Ovary (tissue), 3 donors: ENCODE measurements around the gene PFKL.

Experiments used
- EP300 ChIP-seq: sonication (generic); formaldehyde crosslinking; IDR thresholded peaks from one replicate; pipeline ENCODE4 v1.6.1; 2017; ENCODE audit warnings: antibody characterized with exemption
- POLR2A ChIP-seq: fragments of 450-650 bp; IDR thresholded peaks from one replicate; pipeline ENCODE4 v1.6.1; 2017; ENCODE audit warnings: antibody characterized with exemption, mild to moderate bottlenecking, moderate library complexity
- TF ChIP-seq, protein P1 (sequence below), 3 donors: fragments of 450-650 bp in 2 of 3; fragments of 200-600 bp in 1 of 3; IDR thresholded peaks; one replicate each; pipeline versions ENCODE4 v1.5.1 to v1.8.0; 2016 to 2022; ENCODE audit warnings: antibody characterized with exemption in 3 of 3, mild to moderate bottlenecking in 1 of 3
- donor health status: DM: no; HTN: no; CAD: no.

DNA sequence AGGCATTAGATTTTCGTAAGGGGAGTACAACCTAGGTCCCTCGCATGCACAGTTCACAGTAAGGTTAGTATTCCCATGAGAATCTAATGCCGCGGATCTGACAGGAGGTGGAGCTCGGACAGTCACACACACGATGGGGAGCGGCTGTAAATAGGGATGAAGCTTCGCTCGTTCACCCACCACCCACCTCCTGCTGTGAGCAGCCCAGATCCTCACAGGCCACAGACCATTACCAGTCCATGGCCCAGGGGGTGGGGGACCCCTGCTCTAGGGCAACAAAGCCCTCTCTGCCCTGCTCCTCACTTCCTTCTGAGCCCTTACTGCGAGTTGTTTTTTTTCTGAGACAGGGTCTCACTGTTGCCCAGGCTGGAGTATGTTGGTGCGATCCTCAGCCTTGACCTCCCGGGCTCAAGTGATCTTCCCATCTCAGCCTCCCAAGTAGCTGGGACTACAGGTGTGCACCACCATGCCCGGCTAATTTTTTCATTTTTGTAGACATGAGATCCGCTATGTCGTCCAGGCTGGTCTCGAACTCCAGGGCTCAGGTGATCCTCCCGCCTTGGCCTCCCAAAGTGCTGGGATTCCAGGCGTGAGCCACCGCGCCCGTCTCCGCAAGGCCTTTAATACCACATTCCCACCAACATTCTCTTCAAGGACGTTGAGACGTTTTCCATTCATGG, 74.9 kb downstream of the PFKL start:
- TF ChIP-seq, protein P1, sequence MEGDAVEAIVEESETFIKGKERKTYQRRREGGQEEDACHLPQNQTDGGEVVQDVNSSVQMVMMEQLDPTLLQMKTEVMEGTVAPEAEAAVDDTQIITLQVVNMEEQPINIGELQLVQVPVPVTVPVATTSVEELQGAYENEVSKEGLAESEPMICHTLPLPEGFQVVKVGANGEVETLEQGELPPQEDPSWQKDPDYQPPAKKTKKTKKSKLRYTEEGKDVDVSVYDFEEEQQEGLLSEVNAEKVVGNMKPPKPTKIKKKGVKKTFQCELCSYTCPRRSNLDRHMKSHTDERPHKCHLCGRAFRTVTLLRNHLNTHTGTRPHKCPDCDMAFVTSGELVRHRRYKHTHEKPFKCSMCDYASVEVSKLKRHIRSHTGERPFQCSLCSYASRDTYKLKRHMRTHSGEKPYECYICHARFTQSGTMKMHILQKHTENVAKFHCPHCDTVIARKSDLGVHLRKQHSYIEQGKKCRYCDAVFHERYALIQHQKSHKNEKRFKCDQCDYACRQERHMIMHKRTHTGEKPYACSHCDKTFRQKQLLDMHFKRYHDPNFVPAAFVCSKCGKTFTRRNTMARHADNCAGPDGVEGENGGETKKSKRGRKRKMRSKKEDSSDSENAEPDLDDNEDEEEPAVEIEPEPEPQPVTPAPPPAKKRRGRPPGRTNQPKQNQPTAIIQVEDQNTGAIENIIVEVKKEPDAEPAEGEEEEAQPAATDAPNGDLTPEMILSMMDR (IDR thresholded peaks at IDR 0.05), result no peak
- TF ChIP-seq POLR2A (no peak), EP300 (no peak)
